GM12872 (cell line): ENCODE data around the gene SFXN2.

Experiments
- TF ChIP-seq, protein P1 (sequence below): IDR thresholded peaks from 3 replicates; pipeline ENCODE4 v1.5.1; 2011; ENCODE audit warnings: low read depth, mild to moderate bottlenecking, low read length, moderate library complexity; ENCODE audit not compliant: insufficient read depth

The SFXN2 gene

DNA sequence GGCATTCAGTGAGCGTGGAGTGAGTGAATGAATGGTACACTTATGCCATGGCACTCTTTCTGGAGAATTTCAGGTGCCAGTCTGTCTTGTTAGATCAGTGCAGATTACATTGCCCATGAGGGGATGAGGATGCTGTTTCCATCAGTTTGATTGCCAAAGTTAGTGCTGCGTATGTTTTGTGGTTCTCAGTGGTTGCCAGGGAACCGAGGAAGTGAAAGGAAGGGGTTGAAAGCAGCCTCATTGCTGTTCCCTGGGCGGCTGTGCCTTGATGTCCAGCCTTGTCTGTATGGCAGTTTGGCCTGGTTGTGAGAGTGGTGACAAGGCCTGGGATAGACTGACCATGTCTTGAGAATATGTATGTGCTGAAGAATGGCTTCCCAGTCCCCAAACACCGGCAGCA, 59.5 kb downstream of the SFXN2 start:
- TF ChIP-seq, protein P1, sequence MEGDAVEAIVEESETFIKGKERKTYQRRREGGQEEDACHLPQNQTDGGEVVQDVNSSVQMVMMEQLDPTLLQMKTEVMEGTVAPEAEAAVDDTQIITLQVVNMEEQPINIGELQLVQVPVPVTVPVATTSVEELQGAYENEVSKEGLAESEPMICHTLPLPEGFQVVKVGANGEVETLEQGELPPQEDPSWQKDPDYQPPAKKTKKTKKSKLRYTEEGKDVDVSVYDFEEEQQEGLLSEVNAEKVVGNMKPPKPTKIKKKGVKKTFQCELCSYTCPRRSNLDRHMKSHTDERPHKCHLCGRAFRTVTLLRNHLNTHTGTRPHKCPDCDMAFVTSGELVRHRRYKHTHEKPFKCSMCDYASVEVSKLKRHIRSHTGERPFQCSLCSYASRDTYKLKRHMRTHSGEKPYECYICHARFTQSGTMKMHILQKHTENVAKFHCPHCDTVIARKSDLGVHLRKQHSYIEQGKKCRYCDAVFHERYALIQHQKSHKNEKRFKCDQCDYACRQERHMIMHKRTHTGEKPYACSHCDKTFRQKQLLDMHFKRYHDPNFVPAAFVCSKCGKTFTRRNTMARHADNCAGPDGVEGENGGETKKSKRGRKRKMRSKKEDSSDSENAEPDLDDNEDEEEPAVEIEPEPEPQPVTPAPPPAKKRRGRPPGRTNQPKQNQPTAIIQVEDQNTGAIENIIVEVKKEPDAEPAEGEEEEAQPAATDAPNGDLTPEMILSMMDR: no peak

DNA sequence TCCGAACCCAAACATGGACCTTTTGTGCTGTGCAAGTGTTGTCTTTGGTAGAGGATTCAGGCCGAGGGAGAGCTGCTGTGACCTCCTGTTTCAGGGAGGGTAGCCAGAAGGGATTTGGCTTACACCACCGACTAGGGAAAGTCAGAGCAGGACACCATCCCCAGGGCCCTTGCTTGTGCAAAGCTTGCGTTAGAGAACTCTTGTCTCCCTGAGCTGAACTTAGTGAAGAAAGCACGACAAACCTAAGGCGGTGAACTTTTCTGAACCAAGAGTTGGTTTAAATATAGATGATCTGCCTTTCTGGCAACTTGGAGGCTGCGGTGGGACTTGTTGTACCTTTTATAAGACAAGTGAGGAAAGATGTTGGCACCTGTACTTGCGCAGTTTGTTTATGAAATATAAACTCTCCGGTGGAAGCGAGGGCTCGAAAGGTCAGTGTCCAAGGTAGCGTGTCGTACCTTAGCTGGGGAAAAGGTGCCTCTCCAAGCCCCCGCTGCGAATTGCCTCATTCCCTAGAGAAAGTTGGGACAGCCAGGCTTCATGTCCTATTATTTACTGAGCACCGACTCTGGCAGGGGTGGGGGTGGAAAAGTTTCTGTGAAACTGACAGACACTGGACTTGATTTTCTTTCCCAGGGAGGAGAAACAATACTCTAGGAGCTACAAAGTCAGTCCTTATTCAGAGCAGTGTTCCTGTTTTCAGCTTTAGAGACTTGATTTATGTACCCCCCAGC, 60.9 kb downstream of the SFXN2 start:
- TF ChIP-seq, protein P1: no peak

DNA sequence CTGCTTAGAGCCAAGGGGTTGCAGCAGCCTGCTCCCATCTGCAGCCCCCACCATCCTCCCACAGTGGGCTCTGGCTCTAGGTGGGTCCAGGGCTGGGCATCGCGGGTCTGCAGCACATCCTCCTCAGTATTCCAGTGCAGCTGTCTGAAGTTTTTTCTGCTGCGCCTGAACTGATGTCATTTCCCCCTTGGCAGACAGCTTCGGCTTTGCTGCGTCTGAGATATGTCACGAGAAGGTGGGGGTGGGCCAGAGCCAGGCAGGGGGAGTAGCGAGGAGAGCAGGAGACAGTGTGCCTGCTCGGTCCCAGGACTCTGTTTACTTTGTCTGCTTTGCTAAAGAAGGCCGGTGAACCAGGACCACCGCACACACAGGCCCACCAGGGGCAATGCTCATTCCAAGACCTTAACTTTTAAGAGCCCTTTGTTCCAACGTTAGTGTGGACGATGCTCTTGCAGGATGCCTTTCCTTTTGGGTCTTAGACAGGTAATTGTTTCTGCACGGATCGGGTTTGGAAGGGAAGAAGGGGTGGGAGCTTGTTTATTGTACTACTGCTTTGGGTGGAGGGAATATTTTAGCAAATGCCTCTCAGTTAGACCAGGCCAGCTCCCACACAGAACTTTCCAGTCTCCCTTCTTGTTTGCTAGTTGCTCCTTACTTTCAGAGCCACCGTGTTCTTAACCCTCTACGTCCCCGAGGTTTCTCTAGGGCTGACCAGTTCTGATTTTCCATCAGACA, 61.7 kb downstream of the SFXN2 start:
- TF ChIP-seq, protein P1: no peak

DNA sequence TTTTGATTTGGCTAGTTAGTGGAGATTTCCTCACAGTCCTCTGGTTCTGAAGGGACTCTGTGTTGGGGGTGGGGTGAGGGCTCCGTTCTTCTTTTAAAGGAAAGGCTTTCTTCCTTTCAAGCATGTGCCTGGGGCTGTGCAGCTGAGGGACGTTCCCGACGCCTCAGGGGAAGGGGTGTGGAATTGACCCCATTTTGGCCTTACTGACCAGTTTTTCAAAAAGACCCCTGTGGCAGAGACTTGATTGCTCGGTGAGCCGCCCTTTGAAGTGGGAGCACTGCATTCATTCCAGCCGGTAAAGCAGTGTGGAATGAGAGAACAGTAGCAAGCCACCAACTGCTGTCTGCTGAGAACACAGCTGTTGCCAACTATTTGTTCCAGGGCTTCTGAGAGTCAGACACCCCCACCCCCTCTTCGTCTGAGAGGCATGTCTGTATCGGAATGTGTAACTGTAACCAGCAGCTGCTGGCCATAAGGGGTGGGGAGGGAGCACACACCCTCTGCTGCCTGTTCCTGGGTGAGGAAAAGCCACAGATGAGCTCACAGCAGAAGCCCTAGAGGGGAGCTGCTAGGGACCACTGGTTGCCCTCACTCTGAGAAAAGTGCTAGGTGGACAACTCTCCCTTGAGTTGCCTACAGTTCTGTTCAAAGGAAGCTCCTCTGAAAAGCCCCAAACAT, 62.5 kb downstream of the SFXN2 start:
- TF ChIP-seq, protein P1: no peak

DNA sequence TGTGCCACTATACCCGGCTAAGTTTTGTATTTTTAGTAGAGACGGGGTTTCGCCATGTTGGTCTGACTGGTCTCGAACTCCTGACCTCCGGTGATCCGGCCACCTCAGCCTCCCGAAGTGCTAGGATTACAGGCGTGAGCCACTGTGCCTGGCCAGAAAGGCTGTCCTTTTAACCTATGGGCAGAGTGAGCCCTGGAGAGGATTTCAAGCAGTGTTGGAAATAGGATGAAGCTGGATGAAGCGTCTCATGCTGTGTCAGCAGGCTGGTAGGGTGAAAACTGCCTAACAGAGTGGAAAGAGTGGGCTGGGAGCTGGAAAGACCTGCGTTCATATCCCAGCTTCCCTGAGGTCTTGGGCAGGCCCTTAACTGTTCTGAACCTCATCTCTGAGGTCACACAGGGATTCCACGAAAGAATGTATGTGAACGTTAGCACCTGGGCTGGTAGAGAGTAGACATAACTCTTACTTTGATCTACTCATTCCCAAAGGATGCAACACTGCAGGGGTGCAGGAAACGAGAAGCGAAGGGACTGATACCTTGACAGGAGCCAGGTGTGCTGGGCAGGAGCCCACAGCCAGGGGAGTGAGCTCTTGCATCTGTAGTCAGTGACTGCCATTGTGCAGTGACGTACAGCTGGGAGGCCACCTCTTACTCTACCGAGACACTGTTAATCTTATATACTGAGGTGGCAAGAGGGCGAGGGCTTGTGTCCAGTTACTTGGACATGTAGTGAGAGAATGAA, 63.4 kb downstream of the SFXN2 start:
- TF ChIP-seq, protein P1: no peak

DNA sequence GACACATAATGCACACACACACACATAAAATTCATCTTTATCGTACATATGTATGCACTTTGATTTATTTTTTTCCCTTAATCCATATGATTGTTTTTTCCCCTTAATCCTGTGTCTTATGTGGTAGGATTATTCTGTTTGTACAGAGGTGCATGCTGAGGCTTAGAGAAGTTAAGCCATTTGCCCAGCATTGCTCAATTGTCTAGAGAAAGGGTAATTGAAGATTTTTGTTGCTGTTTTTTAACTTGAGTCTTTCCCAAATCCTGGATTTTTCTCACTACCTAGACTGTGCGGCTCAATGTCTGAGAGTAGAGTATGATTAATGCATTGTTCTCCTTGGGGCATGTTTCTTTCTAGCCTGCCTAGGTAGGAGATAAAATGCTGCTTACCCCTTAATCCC, 64.3 kb downstream of the SFXN2 start:
- TF ChIP-seq, protein P1: no peak
